ENCODE results near the gene EVI5.
A peak's percentile ranks its signal among the peaks of the same experiment; 100 is the strongest.
"Not testable (repeated sequence)": the region's sequence is repeated elsewhere in the genome, so short reads cannot be mapped to it uniquely, and the experiment has no call there.

The EVI5 gene

DNA sequence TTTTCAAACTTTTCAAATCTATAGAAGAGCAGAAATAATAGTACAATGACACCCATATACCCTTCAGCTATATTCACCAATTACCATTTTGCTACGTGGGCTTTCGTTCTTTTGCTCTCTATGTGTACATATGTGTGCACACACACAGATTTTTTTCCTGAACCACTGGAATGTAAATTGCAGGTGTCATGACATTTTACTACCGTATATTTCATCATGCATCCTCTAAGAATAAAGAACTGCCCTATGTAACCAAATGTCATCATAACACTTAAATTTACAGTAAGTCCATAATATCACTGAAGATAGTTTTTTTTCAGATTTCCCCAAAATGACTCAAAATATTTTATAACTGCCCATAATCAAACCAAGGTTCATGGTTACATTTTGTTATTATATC lies 209.8 kb downstream of the EVI5 start:
- no peak for DNase-seq
- ATAC-seq, result no peak

- ATAC-seq, result no peak
These were observed 212.4 kb downstream of the EVI5 start for GRCh38 chr1:92572520-92572919.

DNA sequence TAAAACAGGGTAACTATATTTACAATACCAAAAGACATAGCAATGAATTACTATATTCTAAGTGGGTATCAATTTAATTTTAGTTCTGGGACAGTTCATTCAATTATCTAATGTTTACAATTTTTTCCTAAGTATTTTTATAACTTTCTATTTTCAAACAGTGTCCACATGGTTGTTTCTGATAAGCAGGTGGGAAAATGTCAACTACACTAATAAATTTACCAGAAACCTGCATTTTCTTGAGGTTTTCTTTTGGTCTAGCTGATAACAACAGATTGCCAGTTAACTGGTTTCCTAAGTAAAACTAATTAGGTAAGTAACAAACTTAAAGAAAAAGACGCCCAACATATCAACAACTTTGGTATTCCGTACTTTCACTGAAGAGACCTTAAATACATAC lies 213.3 kb downstream of the EVI5 start:
- ATAC-seq, result no peak
- DNase-seq, result no peak

More at GRCh38 chr1:92572520-92572919, 212.4 kb downstream of the EVI5 start:
- DNase-seq, result no peak

GRCh38 chr1:92567211-92567868 lies 217.6 kb downstream of the EVI5 start:
- DNase-seq, result no peak
- peak; percentile 56 for ATAC-seq

GRCh38 chr1:92563457-92564216 lies 221.3 kb downstream of the EVI5 start:
- ATAC-seq, result peak; percentile 52
- no peak for DNase-seq

DNA sequence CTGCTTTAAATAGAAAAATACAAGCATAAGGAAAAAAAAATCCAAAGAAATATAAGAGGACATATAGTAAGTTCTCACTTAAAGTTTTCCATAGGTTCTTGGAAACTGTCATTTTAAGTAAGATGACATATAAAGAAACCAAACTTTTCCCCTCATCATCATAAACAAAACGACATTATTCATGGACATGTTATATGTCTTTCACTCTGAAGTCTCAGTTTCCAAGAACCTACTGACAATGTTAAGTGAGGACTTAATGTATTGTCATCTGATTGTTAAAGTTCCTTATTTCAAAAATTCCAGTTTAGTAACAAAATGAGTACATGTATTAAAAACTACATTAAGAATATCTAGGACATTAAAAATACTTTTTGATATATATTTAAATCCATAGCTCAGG lies 228.6 kb downstream of the EVI5 start:
- ATAC-seq (peak; percentile 28), DNase-seq (no peak)

GRCh38 chr1:92554216-92554615 lies 230.7 kb downstream of the EVI5 start:
- DNase-seq (no peak), ATAC-seq (no peak)

DNA sequence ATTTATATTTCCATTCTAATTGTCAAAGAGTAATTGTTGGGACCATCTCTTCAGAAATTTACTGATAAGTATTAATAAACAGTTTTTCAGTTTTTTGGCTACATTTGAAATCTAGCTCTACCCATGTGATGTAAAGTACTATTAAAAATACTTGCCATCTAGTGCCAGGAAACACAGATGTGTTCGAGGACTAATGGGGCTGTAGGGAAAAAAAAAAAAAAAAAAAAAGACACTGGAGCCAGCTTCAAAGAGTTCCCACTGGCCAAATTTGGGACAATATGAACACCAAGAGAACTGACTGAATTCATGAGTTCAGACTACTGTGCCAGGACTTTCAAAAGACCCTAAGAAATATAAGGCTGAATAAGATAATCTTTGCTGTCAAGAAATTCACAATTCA lies 233.0 kb downstream of the EVI5 start:
- ATAC-seq (no peak), DNase-seq (no peak)

- ATAC-seq, result peak; percentile 75
- DNase-seq, result no peak
These were observed 240.1 kb downstream of the EVI5 start for GRCh38 chr1:92544756-92545165.

DNA sequence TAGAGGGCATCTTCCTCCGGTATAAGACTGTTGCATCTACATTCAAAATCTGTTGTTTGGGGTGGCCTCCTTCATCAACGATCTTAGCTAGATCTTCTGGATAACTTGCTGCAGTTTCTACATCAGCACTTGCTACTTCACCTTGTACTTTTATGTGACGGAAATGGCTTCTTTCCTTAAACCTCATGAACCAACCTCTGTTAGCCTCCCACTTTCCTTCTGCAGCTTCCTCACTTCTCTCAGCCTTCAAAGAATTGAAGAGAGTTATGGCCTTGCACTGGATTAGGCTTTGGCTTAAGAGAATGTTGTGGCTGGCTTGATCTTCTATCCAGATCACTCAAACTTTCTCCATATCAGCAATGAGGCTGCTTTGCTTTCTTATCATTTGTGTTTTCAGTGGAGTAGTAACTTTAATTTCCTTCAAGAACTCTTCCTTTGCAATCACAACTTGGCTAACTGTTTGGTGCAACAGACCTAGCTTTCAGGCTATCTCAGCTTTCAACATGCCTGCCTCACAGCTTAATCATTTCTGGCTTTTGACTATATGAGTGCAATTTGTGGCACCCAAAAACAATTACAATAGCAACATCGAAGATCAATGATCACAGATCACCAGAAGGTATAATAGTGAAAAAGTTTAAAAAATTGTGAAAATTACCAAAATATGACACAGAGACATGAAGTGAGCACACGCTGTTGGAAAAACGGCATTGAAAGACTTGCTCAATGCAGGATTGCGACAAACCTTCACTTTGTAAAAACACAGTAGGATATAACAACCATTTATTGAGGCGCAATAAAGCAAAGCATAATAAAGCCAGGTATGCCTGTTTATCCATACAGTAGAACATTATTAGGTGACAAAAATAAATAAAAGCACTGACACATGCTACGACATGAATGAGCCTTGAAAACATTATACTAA lies 241.5 kb downstream of the EVI5 start:
- no peak for DNase-seq

GRCh38 chr1:92538413-92539061 lies 246.4 kb downstream of the EVI5 start:
- ATAC-seq, result peak; percentile 78
- DNase-seq, result peak; percentile 45

More for the DNA sequence above, 241.5 kb downstream of the EVI5 start:
- ATAC-seq, result no peak

DNA sequence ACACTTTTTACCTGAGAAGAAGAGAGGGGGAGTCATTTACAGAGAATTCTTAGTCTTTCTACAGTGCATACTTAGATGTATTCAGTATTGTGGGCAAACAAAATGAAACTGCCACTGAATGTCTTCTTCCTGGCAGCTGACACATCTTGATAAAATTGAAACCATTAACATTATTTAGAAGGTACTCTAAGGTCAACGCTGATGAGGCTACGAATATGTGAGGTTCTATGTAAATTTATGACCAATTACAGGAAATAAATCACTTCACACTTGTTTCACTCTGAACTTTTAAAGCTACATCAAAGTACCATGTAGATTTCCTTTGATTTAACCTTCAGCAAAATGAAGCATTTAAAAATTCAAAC lies 246.9 kb downstream of the EVI5 start:
- ATAC-seq, result peak; percentile 62

GRCh38 chr1:92536980-92537884 lies 247.7 kb downstream of the EVI5 start:
- ATAC-seq, result peak; percentile 70

More for the DNA sequence above, 246.9 kb downstream of the EVI5 start:
- no peak for DNase-seq

GRCh38 chr1:92536211-92536979 lies 248.5 kb downstream of the EVI5 start:
- no peak for ATAC-seq
- DNase-seq, result no peak

More at GRCh38 chr1:92536980-92537884, 247.7 kb downstream of the EVI5 start:
- no peak for DNase-seq

DNA sequence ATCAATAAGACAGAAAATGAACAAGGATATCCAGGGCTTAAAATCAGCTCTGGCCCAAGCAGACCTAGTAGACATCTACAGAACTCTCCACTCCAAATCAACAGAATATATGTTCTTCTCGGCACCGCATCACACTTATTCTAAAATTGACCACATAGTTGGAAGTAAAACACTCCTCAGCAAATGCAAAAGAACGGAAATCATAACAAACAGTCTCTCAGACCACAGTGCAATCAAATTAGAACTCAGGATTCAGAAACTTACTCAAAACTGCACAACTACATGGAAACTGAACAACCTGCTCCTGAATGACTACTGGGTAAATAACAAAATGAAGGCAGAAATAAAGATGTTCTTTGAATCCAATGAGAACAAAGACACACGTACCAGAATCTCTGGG lies 252.5 kb downstream of the EVI5 start:
- DNase-seq, ATAC-seq: not testable (repeated sequence)

- not testable (repeated sequence) for ATAC-seq, DNase-seq
These were observed 253.0 kb downstream of the EVI5 start for GRCh38 chr1:92531939-92532338.

GRCh38 chr1:92527670-92528069 lies 257.2 kb downstream of the EVI5 start:
- ATAC-seq (no peak), DNase-seq (no peak)

GRCh38 chr1:92524944-92525590 lies 259.8 kb downstream of the EVI5 start:
- not testable (repeated sequence) for DNase-seq, ATAC-seq

- DNase-seq, result no peak
- ATAC-seq, result no peak
These were observed 265.9 kb downstream of the EVI5 start for GRCh38 chr1:92519043-92519442.

DNA sequence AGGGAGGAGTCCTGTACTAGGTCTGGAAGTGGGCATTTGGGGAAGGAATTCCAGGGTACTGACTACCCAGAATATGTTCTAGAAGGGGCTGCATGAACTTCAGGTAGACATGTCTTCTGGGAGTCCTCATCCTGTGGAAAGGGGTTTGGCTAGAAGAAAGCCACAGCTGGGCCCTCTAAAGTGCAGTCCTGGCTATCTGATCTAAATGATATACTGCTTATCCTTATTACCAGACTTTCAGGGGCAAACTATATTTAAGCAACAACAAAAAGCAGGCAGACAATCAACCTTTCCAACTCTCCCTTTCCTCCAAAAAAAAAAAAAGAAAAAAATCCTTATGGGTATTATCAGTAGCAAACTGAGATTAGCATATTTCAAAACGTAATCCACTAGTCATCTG lies 268.3 kb downstream of the EVI5 start:
- no peak for DNase-seq
- no peak for ATAC-seq

All from stimulated activated naive CD8-positive, alpha-beta T cell treated with anti-CD3 and anti-CD28 coated beads, Interleukin-15, Interleukin-2, amounts not matched to agents 100 U/mL and 50 U/mL, for 24 hours (primary cell).